Lower lobe of right lung (tissue), 2 donors: Measurements from ENCODE around the gene CCL13. TPM values are rescaled to one million over a fixed set of nuclear protein-coding genes. Genes with fewer than 3 reads are reported as not detected.
"Not testable (repeated sequence)": the region's sequence is repeated elsewhere in the genome, so short reads cannot be mapped to it uniquely, and the experiment has no call there.

Experiments used
- ATAC-seq, 2 donors: fragments of 200-7000 bp; cut with Tn5 transposase; one replicate each; pipeline ENCODE4 v1.9.1; 2020 to 2022; ENCODE audit warnings: mild to moderate bottlenecking in 2 of 2, moderate library complexity in 2 of 2
- DNase-seq: peaks from one replicate; pipeline ENCODE4 v3.0.0-alpha.2; 2020
- H3K27ac ChIP-seq: fragments of 200-600 bp; one replicate; pipeline ENCODE4 v1.8.0; 2022
- H3K27me3 ChIP-seq: fragments of 200-600 bp; one replicate; pipeline ENCODE4 v1.8.0; 2022; ENCODE audit warnings: low read depth
- H3K36me3 ChIP-seq: fragments of 200-600 bp; one replicate; pipeline ENCODE4 v1.8.0; 2022; ENCODE audit warnings: mild to moderate bottlenecking
- H3K4me1 ChIP-seq: fragments of 200-600 bp; one replicate; pipeline ENCODE4 v1.8.0; 2022
- H3K4me3 ChIP-seq: fragments of 200-600 bp; one replicate; pipeline ENCODE4 v1.8.0; 2022; ENCODE audit warnings: mild to moderate bottlenecking
- H3K9me3 ChIP-seq: fragments of 200-600 bp; one replicate; pipeline ENCODE4 v1.8.0; 2022
- intact Hi-C: fragments of 100-400 bp; cut with DNase I; formaldehyde crosslinking; loops from one replicate; pipeline ENCODE4 v1.11.0; 2022
- total RNA-seq: library from RNA; stranded (reverse); fragmentation: NEBNext Ultra II Directional; extraction: Animal tissue kit (Norgen Biotek cat#: 25700); gene quantifications from one replicate; pipeline ENCODE4 v1.2.1, GENCODE V29; 2021
- TF ChIP-seq, protein P1 (sequence below): fragments of 200-600 bp; IDR thresholded peaks from one replicate; pipeline ENCODE4 v1.8.0; 2022; ENCODE audit warnings: antibody characterized with exemption, mild to moderate bottlenecking
- donor health status: DM: no; HTN: yes; CAD: no; lungs with severe emphysema.

CCL13 gene
- total RNA-seq, 1 donor from 2014 or later: 14.6 TPM

DNA sequence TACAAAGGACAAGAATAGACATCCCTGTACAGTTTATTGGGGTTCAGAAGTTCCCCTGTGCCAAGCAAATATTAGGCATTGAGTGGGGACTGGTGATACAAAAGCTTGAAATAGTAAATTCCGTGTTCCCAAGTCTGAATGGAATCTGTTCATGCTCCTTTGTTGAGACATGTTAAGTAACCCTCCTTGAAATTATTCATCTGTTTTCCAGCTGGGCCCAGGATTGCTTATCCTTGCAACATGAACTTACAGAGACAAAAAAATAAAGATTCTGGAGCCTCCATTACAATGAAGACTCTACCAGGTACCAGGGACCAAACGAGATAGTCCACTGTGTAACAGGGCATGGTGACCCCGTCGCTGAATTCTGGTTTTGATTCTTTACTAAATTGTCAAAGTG is 43.1 kb upstream of the CCL13 start:
- intact Hi-C loops: no loop called here
- DNase-seq (no peak), ATAC-seq (peak; percentile 18 to 41)
- peak overlapping the region; percentile 52 for H3K27ac ChIP-seq
- no peaks in the 10 kb centered on the region for H3K9me3 ChIP-seq
- TF ChIP-seq, protein P1, sequence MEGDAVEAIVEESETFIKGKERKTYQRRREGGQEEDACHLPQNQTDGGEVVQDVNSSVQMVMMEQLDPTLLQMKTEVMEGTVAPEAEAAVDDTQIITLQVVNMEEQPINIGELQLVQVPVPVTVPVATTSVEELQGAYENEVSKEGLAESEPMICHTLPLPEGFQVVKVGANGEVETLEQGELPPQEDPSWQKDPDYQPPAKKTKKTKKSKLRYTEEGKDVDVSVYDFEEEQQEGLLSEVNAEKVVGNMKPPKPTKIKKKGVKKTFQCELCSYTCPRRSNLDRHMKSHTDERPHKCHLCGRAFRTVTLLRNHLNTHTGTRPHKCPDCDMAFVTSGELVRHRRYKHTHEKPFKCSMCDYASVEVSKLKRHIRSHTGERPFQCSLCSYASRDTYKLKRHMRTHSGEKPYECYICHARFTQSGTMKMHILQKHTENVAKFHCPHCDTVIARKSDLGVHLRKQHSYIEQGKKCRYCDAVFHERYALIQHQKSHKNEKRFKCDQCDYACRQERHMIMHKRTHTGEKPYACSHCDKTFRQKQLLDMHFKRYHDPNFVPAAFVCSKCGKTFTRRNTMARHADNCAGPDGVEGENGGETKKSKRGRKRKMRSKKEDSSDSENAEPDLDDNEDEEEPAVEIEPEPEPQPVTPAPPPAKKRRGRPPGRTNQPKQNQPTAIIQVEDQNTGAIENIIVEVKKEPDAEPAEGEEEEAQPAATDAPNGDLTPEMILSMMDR: no peak
- H3K4me3 ChIP-seq: no peak overlapping the region
- H3K27me3 ChIP-seq: no peaks in the 10 kb centered on the region
- no peaks in the 10 kb centered on the region for H3K36me3 ChIP-seq
- H3K4me1 ChIP-seq: peaks cover 18% of the 10 kb centered on the region

- TF ChIP-seq, protein P1: no peak
- Histone ChIP-seq H3K4me3 (no peak overlapping the region), H3K27me3 (no peaks in the 10 kb centered on the region), H3K27ac (peak overlapping the region; percentile 27), H3K9me3 (no peaks in the 10 kb centered on the region), H3K36me3 (no peaks in the 10 kb centered on the region), H3K4me1 (peaks cover 18% of the 10 kb centered on the region)
- intact Hi-C loops: no loop called here
- ATAC-seq: peak in 1 of 2 donors; percentile 51
- DNase-seq: no peak
These were observed 42.0 kb upstream of the CCL13 start for GRCh38 chr17:34314279-34314678.

GRCh38 chr17:34318474-34318873 is 37.8 kb upstream of the CCL13 start:
- no peaks in the 10 kb centered on the region for H3K27me3 ChIP-seq
- H3K4me1 ChIP-seq: peaks cover 17% of the 10 kb centered on the region
- no peak overlapping the region for H3K27ac ChIP-seq
- no peaks in the 10 kb centered on the region for H3K9me3 ChIP-seq
- no peak overlapping the region for H3K4me3 ChIP-seq
- TF ChIP-seq, protein P1: no peak
- intact Hi-C loops: no loop called here
- no peaks in the 10 kb centered on the region for H3K36me3 ChIP-seq
- DNase-seq (peak; percentile 59), ATAC-seq (no peak)

GRCh38 chr17:34319039-34319483 is 37.2 kb upstream of the CCL13 start, which contains the start of gene CCL8:
TSS of gene CCL8 (plus strand) at chr17:34319435. CDS start at chr17:34319502, 67 bp downstream.
- intact Hi-C loops: no loop called here
- Histone ChIP-seq H3K9me3 (peaks cover 3% of the 10 kb centered on the region), H3K4me1 (peaks cover 11% of the 10 kb centered on the region), H3K36me3 (no peaks in the 10 kb centered on the region), H3K4me3 (no peak within 1 kb of the TSS), H3K27me3 (no peaks in the 10 kb centered on the region), H3K27ac (no peak within 1 kb of the TSS)
- ATAC-seq: no peak
- DNase-seq: no peak
- TF ChIP-seq, protein P1: no peak

- no peak for ATAC-seq
- intact Hi-C loops: no loop called here
- no peaks in the 10 kb centered on the region for H3K27me3 ChIP-seq
- no peak for DNase-seq
- H3K4me1 ChIP-seq: no peaks in the 10 kb centered on the region
- H3K4me3 ChIP-seq: no peak overlapping the region
- TF ChIP-seq, protein P1: no peak
- H3K27ac ChIP-seq: peak overlapping the region; percentile 13
- no peaks in the 10 kb centered on the region for H3K36me3 ChIP-seq
- H3K9me3 ChIP-seq: peaks cover 10% of the 10 kb centered on the region
These were observed 34.3 kb upstream of the CCL13 start for GRCh38 chr17:34321964-34322363.

- intact Hi-C loops, H3K27ac ChIP-seq, H3K4me1 ChIP-seq, ATAC-seq, DNase-seq, H3K27me3 ChIP-seq, H3K36me3 ChIP-seq, H3K4me3 ChIP-seq: not testable (repeated sequence)
- H3K9me3 ChIP-seq: peaks cover 10% of the 10 kb centered on the region
These were observed 28.7 kb upstream of the CCL13 start for GRCh38 chr17:34327580-34327979.
